Transverse colon (tissue), 4 donors: ENCODE measurements around the gene ZNF501. TPM values are rescaled to one million over a fixed set of nuclear protein-coding genes. Genes with fewer than 3 reads are reported as not detected.

Experiments used
- DNase-seq: peaks from one replicate; pipeline ENCODE4 v3.0.0-alpha.2; 2019
- H3K27ac ChIP-seq, 4 donors: fragments of 200-600 bp; sonication (generic); 2 replicates each; pipeline ENCODE4 v1.5.1; 2016 to 2018; ENCODE audit warnings: inconsistent platforms in 4 of 4
- H3K27me3 ChIP-seq: fragments of 200-600 bp; sonication (generic); 2 replicates; pipeline ENCODE4 v1.5.1; 2017; ENCODE audit warnings: inconsistent platforms
- H3K36me3 ChIP-seq, 4 donors: fragments of 200-600 bp; sonication (generic); 2 replicates each; pipeline ENCODE4 v1.5.1; 2017 to 2019; ENCODE audit warnings: inconsistent platforms in 4 of 4
- H3K4me1 ChIP-seq, 4 donors: fragments of 200-600 bp; sonication (generic); 2 replicates each; pipeline ENCODE4 v1.5.1; 2017 to 2020; ENCODE audit warnings: inconsistent platforms in 4 of 4
- H3K4me3 ChIP-seq, 4 donors: fragments of 200-600 bp; sonication (generic); 1 replicate in 1 of 4; 2 replicates in 3 of 4; pipeline versions ENCODE4 v1.5.1 to v1.6.1; 2017 to 2019; ENCODE audit warnings: inconsistent platforms in 4 of 4
- H3K9me3 ChIP-seq, 2 donors: fragments of 200-600 bp; sonication (generic); 2 replicates each; pipeline ENCODE4 v1.5.1; 2017 to 2019; ENCODE audit warnings: inconsistent platforms in 2 of 2
- CTCF ChIP-seq, 5 experiments: fragments of 200-600 bp in 3 of 5; fragments of 450-650 bp in 2 of 5; sonication (generic) in 3 of 5; IDR thresholded peaks; 1 replicate in 2 of 5; 2 replicates in 3 of 5; pipeline ENCODE4 v1.5.1; 2016 to 2017; ENCODE audit warnings: antibody characterized with exemption in 5 of 5, inconsistent platforms in 3 of 5, mild to moderate bottlenecking in 2 of 5, moderate library complexity in 1 of 5
- EP300 ChIP-seq: sonication (generic); formaldehyde crosslinking; IDR thresholded peaks from one replicate; pipeline ENCODE4 v1.6.1; 2017; ENCODE audit warnings: antibody characterized with exemption, low read depth
- POLR2A ChIP-seq: fragments of 450-650 bp; IDR thresholded peaks from one replicate; pipeline ENCODE4 v1.6.1; 2016; ENCODE audit warnings: antibody characterized with exemption, mild to moderate bottlenecking, moderate library complexity
- POLR2AphosphoS5 ChIP-seq, 3 donors: sonication (generic); formaldehyde crosslinking; IDR thresholded peaks; one replicate each; pipeline ENCODE4 v1.6.1; 2016; ENCODE audit warnings: antibody characterized with exemption in 3 of 3
- WGBS, 2 donors: methylation state at CpG; one replicate each; pipeline ENCODE4 v1.1.5; 2018; ENCODE audit warnings: low coverage in 1 of 2; 5-methylcytosine and 5-hydroxymethylcytosine counted together
- in situ Hi-C, 4 donors: fragments of 200-750 bp; cut with MboI; loops; one replicate each; pipeline versions ENCODE4 v1.15.0 to v1.15.1; 2017; ENCODE audit warnings: low sequenced_read_pairs in 3 of 4, low pct_ligation_motif_present in 1 of 4, low pct_unique_long_range_greater_than_20kb in 1 of 4
- intact Hi-C: fragments of 100-400 bp; cut with DNase I; formaldehyde crosslinking; loops from one replicate; pipeline ENCODE4 v1.15.1; 2023; ENCODE audit warnings: low total_unique reads
- total RNA-seq, 4 donors: library from RNA; depleted of rRNA; stranded (reverse); fragments of >200 nt; gene quantifications; one replicate each; pipeline ENCODE4 v1.1.0, GENCODE V29; 2016

Gene ZNF501
- total RNA-seq, 4 donors from 2014 or later: 1.1 to 4.8 (median 2.6) TPM; not detected in 1

- no peaks in the 10 kb centered on the region for H3K36me3 ChIP-seq
- H3K27me3 ChIP-seq: no peaks in the 10 kb centered on the region
- in situ Hi-C loops (no loop called here), intact Hi-C loops (no loop called here)
- H3K4me3 ChIP-seq: no peak overlapping the region
- WGBS, 2 donors: 97% methylated on average over 4 of the region's 4 CpGs
- TF ChIP-seq POLR2A: no peak
- no peak for TF ChIP-seq EP300
- no peak for TF ChIP-seq CTCF (IDR thresholded peaks at IDR 0.05)
- TF ChIP-seq POLR2AphosphoS5 (IDR thresholded peaks at IDR 0.05): no peak
- DNase-seq: no peak
- H3K9me3 ChIP-seq: no peaks in the 10 kb centered on the region
- no peak overlapping the region for H3K27ac ChIP-seq
- no peaks in the 10 kb centered on the region for H3K4me1 ChIP-seq
Measured at GRCh38 chr3:44782891-44783290, 53.5 kb downstream of the ZNF501 start.

Other genes with a start within 250 kb of the ZNF501 start
- 1 to 10 TPM in 2 of 4 donors, under 1 TPM in 2; 0.37 to 3.2 (median 1.0) TPM for gene ZKSCAN7, start 174.4 kb upstream of the ZNF501 start, total RNA-seq
- 1 to 10 TPM in 1 of 4 donors, under 1 TPM in 2, not detected in 1; 0.55 to 2.2 (median 0.79) TPM for gene ZNF660, start 144.7 kb upstream of the ZNF501 start, total RNA-seq
- gene ZNF197, start 104.6 kb upstream of the ZNF501 start, total RNA-seq: 10 to 100 TPM in 3 of 4 donors, 1 to 10 TPM in 1; 8.2 to 19.8 (median 12.4) TPM
- gene ZNF35, start 80.9 kb upstream of the ZNF501 start, total RNA-seq: 1 to 10 TPM in 2 of 4 donors, under 1 TPM in 1, not detected in 1; 1.00 to 6.8 (median 5.9) TPM
- 10 to 100 TPM in 1 of 4 donors, 1 to 10 TPM in 3; 1.4 to 13.7 (median 4.7) TPM for gene ZNF502, start 17.0 kb upstream of the ZNF501 start, total RNA-seq
- gene KIAA1143, start 32.0 kb downstream of the ZNF501 start, total RNA-seq: 10 to 100 TPM in 2 of 4 donors, 1 to 10 TPM in 2; 5.6 to 18.3 (median 13.7) TPM
- gene KIF15, start 32.2 kb downstream of the ZNF501 start, total RNA-seq: 10 to 100 TPM in 1 of 4 donors, under 1 TPM in 2, not detected in 1; 0.95 to 11.5 (median 0.96) TPM
- gene TMEM42, start 132.3 kb downstream of the ZNF501 start, total RNA-seq: 10 to 100 TPM in 3 of 4 donors, not detected in 1; 10.0 to 13.7 (median 12.3) TPM
- gene TGM4, start 145.0 kb downstream of the ZNF501 start, total RNA-seq: not detected
- gene ZDHHC3, start 246.5 kb downstream of the ZNF501 start, total RNA-seq: 100 to 1,000 TPM; 142 to 258 (median 170) TPM
- 10 to 100 TPM; 20.3 to 46.4 (median 38.8) TPM for gene EXOSC7, start 246.6 kb downstream of the ZNF501 start, total RNA-seq